ENCODE measurements around the gene OASL. TPM values are rescaled to one million over a fixed set of nuclear protein-coding genes. Genes with fewer than 3 reads are reported as not detected.

The OASL gene
- total RNA-seq, 1 experiment from 2014 or later = 1.7 TPM

DNA sequence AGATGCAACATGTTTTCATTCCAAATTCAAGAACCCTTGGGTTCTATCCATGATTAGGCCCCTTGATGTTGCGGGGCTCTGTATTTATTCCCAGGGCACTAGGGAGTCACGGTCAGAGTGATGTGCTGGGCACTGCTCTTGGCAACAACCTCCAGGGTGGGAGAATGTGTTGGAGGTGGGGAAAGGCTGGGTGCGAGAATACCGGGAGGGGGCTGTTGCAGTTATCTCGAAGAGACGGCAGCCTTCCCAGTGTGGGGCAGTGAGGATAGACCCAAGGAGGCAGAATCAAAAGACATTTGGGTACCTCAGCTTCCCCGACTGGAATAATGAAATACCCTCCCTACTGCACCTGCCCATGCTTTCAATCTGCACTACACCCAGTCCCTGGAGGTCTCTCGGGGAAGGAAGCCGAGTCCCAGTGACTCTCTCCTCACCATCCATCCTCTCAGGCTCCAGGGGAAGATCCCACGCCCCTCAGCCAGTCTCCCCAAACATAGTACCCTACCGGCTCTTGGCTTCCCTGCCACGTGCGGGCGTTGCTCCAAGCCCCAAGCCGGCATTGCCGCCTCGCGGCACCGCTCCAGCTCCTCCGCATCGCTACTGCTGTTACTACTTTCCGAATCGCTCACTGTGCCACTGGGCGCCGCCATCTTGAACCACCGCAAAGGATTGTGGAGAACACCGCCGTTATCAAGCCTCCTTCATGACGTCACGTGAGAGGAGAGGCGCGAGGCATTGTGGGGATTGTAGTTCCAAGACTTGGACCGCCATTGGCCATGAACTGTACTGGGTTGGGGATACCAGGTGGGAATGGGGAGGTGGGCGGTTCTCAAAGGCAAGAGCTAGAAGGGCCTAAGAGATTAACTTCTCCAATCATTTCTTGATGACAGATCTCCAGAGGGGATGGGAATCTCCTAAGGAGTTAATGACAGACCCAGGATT, 22.9 kb downstream of the OASL start, which contains the start of gene C12orf43:
TSS of gene C12orf43 (minus strand) at position 663 of the 942 bp plus-strand sequence. CDS start at position 650, 13 bp downstream.
- Histone ChIP-seq H3K4me3 (peak within 1 kb of the TSS; percentile 66), H3K27me3 (ENCODE audit: insufficient read depth, low read depth) (no peaks in the 10 kb centered on the region), H4K20me1 (ENCODE audit: insufficient read depth) (no peaks in the 10 kb centered on the region), H3K36me3 (ENCODE audit: low read depth) (no peaks in the 10 kb centered on the region), H3K4me1 (replicated peaks; ENCODE audit: insufficient read depth) (no peaks in the 10 kb centered on the region; the same call in 1 of the 2 replicates), H3K79me2 (ENCODE audit: low read depth) (peaks cover 15% of the 10 kb centered on the region), H3K27ac (peak within 1 kb of the TSS; percentile 50), H2AFZ (peak within 1 kb of the TSS; percentile 68), H3K9me3 (ENCODE audit: insufficient read depth, low read depth) (no peaks in the 10 kb centered on the region), H3K4me2 (peak within 1 kb of the TSS; percentile 88), H3F3A (ENCODE audit: insufficient read depth, low read depth) (no peaks in the 10 kb centered on the region), H3K9me2 (ENCODE audit: insufficient read depth) (no peaks in the 10 kb centered on the region)
- peak; percentile 81 for DNase-seq
- ChIA-PET CTCF (no interaction called here), POLR2A (ENCODE audit: unreplicated experiment) (interaction anchor here (0.8 kb wide), 1 partner anchor 707 kb away, joined by 5 read pairs; no protein-coding TSS in a partner anchor)
- intact Hi-C loops (cut with micrococcal nuclease; ENCODE audit: unreplicated experiment) = no loop called here
- BruUV-seq (replicated peaks) = TSS peak; percentile 59
- no peak for TF ChIP-seq EZH2 (IDR thresholded peaks at IDR 0.05; ENCODE audit: low read depth)
- TF ChIP-seq, protein P1, sequence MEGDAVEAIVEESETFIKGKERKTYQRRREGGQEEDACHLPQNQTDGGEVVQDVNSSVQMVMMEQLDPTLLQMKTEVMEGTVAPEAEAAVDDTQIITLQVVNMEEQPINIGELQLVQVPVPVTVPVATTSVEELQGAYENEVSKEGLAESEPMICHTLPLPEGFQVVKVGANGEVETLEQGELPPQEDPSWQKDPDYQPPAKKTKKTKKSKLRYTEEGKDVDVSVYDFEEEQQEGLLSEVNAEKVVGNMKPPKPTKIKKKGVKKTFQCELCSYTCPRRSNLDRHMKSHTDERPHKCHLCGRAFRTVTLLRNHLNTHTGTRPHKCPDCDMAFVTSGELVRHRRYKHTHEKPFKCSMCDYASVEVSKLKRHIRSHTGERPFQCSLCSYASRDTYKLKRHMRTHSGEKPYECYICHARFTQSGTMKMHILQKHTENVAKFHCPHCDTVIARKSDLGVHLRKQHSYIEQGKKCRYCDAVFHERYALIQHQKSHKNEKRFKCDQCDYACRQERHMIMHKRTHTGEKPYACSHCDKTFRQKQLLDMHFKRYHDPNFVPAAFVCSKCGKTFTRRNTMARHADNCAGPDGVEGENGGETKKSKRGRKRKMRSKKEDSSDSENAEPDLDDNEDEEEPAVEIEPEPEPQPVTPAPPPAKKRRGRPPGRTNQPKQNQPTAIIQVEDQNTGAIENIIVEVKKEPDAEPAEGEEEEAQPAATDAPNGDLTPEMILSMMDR (conservative IDR thresholded peaks at IDR 0.05) = no peak

DNA sequence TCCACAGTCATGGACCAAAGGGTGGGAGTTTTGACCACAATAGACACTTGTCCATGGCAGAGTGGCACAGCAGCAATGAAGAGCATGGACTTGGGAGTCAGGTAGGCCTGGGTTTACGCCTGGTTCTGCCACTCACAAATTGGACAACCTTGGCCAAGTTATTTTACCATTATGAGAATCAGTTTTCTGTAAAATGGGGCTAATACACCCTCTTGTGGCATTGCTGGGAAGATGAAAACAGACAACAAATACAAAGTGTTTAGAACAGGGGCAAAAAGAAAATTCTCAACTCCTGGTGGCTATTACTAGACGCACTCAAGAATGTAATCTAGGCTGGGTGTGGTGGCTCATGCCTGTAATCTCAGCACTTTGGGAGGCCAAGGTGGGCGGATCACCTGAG, 25.3 kb downstream of the OASL start:
- CTCF ChIA-PET = no interaction called here
- Histone ChIP-seq H3K4me3 (no peak overlapping the region), H3K9me3 (ENCODE audit: insufficient read depth, low read depth) (no peaks in the 10 kb centered on the region), H3K4me1 (replicated peaks; ENCODE audit: insufficient read depth) (no peaks in the 10 kb centered on the region; the same call in 1 of the 2 replicates), H4K20me1 (ENCODE audit: insufficient read depth) (no peaks in the 10 kb centered on the region), H3F3A (ENCODE audit: insufficient read depth, low read depth) (no peaks in the 10 kb centered on the region), H3K36me3 (ENCODE audit: low read depth) (peaks cover 13% of the 10 kb centered on the region; the same call in 1 of the 2 replicates), H3K27ac (no peak overlapping the region), H3K27me3 (ENCODE audit: insufficient read depth, low read depth) (no peaks in the 10 kb centered on the region), H2AFZ (no peak overlapping the region), H3K9me2 (ENCODE audit: insufficient read depth) (no peaks in the 10 kb centered on the region), H3K4me2 (no peak overlapping the region), H3K79me2 (ENCODE audit: low read depth) (peaks cover 15% of the 10 kb centered on the region)
- TF ChIP-seq, protein P1 (conservative IDR thresholded peaks at IDR 0.05) = no peak
- TF ChIP-seq EZH2 (IDR thresholded peaks at IDR 0.05; ENCODE audit: low read depth) = no peak
- BruUV-seq (replicated peaks) = no TSS peak
- DNase-seq = no peak
- intact Hi-C loops (cut with micrococcal nuclease; ENCODE audit: unreplicated experiment) = no loop called here
- POLR2A ChIA-PET (ENCODE audit: unreplicated experiment) = no interaction called here

DNA sequence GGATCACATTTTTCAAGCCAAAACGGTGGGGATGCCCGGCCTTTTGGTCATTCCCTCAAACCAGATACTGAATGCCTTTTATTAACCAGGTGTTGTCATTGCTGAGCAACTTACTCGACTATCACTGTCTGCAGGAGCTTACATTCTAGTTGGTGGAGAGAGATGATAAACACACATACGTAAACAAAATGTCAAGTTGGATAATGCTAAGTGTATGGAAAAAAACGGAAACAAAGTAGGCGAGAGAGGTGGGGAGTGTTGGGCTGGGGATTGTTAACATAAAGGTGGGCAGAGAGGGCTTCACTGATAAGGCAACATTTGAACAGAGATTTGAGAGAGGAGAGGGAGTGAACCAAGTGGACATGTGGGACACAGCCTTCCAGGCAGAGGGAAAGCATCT, 27.2 kb downstream of the OASL start:
- CTCF ChIA-PET = no interaction called here

More for the DNA sequence above, 27.2 kb downstream of the OASL start:
- peaks cover 15% of the 10 kb centered on the region for H3K79me2 ChIP-seq (ENCODE audit: low read depth)
- H3K36me3 ChIP-seq (ENCODE audit: low read depth) = peaks cover 13% of the 10 kb centered on the region; the same call in 1 of the 2 replicates
- H3K27me3 ChIP-seq (ENCODE audit: insufficient read depth, low read depth) = no peaks in the 10 kb centered on the region
- no peak overlapping the region for H3K4me3 ChIP-seq
- BruUV-seq (replicated peaks) = no TSS peak
- no peaks in the 10 kb centered on the region for H3F3A ChIP-seq (ENCODE audit: insufficient read depth, low read depth)
- H4K20me1 ChIP-seq (ENCODE audit: insufficient read depth) = no peaks in the 10 kb centered on the region
- no peak for DNase-seq
- no peak overlapping the region for H3K27ac ChIP-seq
- POLR2A ChIA-PET (ENCODE audit: unreplicated experiment) = no interaction called here
- intact Hi-C loops (cut with micrococcal nuclease; ENCODE audit: unreplicated experiment) = no loop called here
- no peaks in the 10 kb centered on the region for H3K9me2 ChIP-seq (ENCODE audit: insufficient read depth)
- H2AFZ ChIP-seq = no peak overlapping the region
- no peaks in the 10 kb centered on the region for H3K9me3 ChIP-seq (ENCODE audit: insufficient read depth, low read depth)
- H3K4me1 ChIP-seq (replicated peaks; ENCODE audit: insufficient read depth) = no peaks in the 10 kb centered on the region; the same call in 1 of the 2 replicates
- H3K4me2 ChIP-seq = no peak overlapping the region
- TF ChIP-seq EZH2 (IDR thresholded peaks at IDR 0.05; ENCODE audit: low read depth) = no peak
- TF ChIP-seq, protein P1 (conservative IDR thresholded peaks at IDR 0.05) = no peak
